ENCODE measurements around the gene HTT-AS.

HTT-AS gene

DNA sequence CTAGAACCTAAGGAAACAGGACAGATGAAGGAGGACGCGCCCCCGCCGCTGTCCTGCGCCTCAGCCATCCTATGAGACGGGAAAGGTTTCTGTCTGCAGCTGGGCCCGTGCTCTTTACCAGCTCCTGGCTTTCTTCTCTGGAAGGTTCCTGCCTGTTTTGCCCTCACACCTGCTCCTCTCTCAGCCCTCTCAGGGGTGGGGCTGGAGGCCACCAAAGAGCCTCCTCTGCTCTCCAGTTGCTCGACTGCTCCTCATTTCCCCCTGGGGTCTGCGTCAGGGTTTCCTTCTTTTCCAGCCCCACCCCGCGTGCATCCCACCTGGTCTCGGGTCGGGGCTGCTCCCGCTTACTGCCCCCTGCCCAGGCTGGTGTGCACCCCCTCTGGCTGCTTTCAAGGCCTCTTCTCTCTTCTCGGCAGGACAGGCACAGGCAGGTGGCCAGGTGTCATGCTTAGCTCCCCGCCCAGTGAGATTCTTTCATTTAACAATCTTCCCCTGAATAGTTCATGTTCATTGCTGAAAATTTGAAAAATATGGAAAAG is 4.6 kb downstream of the HTT-AS start:
- DNase-seq (ENCODE audit: low read depth), result no peak
- H3K4me3 ChIP-seq (ENCODE audit: low read depth, low read length), result no peak overlapping the region
- TF ChIP-seq CTCF (IDR thresholded peaks at IDR 0.05; ENCODE audit: low read depth, low read length, missing control alignments), result no peak

DNA sequence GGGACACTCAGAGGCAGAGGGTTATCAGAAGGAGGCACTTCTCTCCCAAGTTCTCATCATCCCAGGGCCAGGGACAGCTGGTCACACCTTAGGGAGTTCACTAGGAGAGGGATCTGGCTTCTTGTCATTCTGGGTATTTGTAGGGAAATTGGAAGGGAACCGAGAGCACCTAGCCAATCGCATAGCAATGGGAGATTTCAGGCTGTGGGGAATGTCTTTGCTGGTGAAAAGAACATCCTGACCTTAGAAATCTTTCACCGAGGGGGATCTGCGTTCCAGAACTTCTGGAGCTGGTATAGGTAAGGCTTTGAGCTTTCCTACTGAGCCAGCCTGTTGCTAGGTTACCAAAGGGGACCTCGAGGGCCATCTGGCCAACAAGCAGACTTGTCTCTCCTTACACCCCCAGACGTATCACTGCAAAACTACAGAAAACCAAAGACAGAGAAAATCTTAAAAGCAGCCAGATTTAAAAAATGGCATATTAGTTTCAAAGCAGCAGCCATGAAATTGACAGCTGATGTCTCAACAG is 6.8 kb downstream of the HTT-AS start:
- TF ChIP-seq CTCF (IDR thresholded peaks at IDR 0.05; ENCODE audit: low read depth, low read length, missing control alignments), result no peak
- DNase-seq (ENCODE audit: low read depth), result no peak
- H3K4me3 ChIP-seq (ENCODE audit: low read depth, low read length), result no peak overlapping the region

- no peak for DNase-seq (ENCODE audit: low read depth)
- no peak for TF ChIP-seq CTCF (IDR thresholded peaks at IDR 0.05; ENCODE audit: low read depth, low read length, missing control alignments)
Measured at GRCh38 chr4:3066836-3067400, 7.4 kb downstream of the HTT-AS start.

GRCh38 chr4:3065551-3065950 is 8.8 kb downstream of the HTT-AS start:
- no peak for DNase-seq (ENCODE audit: low read depth)
- TF ChIP-seq CTCF (IDR thresholded peaks at IDR 0.05; ENCODE audit: low read depth, low read length, missing control alignments), result no peak
- no peak overlapping the region for H3K4me3 ChIP-seq (ENCODE audit: low read depth, low read length)

More at GRCh38 chr4:3066836-3067400, 7.4 kb downstream of the HTT-AS start:
- no peak overlapping the region for H3K4me3 ChIP-seq (ENCODE audit: low read depth, low read length)

DNA sequence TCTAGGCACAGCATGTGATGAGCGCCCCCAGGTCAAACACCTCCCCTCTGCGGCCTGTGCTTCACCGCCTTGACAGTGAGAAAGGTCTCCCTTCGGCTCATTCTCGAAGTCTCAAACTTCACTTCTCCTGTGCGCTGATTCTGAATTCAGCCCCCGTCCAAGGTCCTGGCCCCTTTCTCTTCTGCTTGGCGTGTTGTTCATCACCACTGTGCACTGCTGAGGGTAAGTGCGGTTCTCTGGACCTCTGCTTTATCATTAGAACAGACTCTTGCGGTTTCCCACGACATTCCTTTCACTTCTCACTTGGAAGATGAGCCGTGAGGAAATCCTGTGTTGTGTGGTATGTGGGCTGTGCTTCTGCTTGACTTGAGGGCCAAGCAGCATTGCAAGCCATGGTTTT is 11.9 kb downstream of the HTT-AS start:
- DNase-seq (ENCODE audit: low read depth), result no peak
- no peak overlapping the region for H3K4me3 ChIP-seq (ENCODE audit: low read depth, low read length)
- no peak for TF ChIP-seq CTCF (IDR thresholded peaks at IDR 0.05; ENCODE audit: low read depth, low read length, missing control alignments)

DNA sequence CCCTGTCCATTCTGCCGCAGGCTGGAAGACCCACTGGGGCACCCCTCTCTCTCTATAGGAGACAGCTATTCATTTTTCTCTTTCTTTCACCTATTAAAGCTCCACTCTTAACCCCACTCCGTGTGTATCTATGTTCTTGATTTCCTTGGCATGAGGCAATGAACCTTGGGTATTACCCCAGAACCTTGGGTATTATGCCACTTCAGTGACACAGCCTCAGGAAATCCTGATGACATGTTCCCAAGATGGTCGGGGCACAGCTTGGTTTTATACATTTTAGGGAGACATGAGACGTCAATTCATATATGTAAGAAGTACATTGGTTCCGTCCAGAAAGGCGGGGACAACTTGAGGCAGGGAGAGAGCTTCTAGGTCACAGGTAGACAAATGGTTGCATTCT is 13.4 kb downstream of the HTT-AS start:
- H3K4me3 ChIP-seq (ENCODE audit: low read depth, low read length), result no peak overlapping the region
- no peak for DNase-seq (ENCODE audit: low read depth)
- no peak for TF ChIP-seq CTCF (IDR thresholded peaks at IDR 0.05; ENCODE audit: low read depth, low read length, missing control alignments)

- TF ChIP-seq CTCF (IDR thresholded peaks at IDR 0.05; ENCODE audit: low read depth, low read length, missing control alignments), result no peak
- DNase-seq (ENCODE audit: low read depth), result no peak
- no peak overlapping the region for H3K4me3 ChIP-seq (ENCODE audit: low read depth, low read length)
Measured at GRCh38 chr4:3059943-3060342, 14.4 kb downstream of the HTT-AS start.
